MM.1S (cell line): ENCODE data around the gene USP12.

ENCODE experiments used
- EZH2 ChIP-seq: fragments of 300-600 bp; sonication (generic); optimal IDR thresholded peaks from 2 replicates; pipeline ENCODE3; 2017; ENCODE audit warnings: low read depth, mild to moderate bottlenecking, antibody characterized with exemption, low read length, mixed read lengths
- EZH2phosphoT487 ChIP-seq: fragments of 300-600 bp; sonication (generic); IDR thresholded peaks from 2 replicates; pipeline ENCODE4 v1.6.1; 2018; ENCODE audit warnings: antibody characterized with exemption, low read length
- TF ChIP-seq, protein P1 (sequence below): fragments of 300-600 bp; sonication (generic); IDR thresholded peaks from 2 replicates; pipeline ENCODE4 v1.5.1; 2016; ENCODE audit warnings: antibody characterized with exemption, low read length, mixed read lengths

DNA sequence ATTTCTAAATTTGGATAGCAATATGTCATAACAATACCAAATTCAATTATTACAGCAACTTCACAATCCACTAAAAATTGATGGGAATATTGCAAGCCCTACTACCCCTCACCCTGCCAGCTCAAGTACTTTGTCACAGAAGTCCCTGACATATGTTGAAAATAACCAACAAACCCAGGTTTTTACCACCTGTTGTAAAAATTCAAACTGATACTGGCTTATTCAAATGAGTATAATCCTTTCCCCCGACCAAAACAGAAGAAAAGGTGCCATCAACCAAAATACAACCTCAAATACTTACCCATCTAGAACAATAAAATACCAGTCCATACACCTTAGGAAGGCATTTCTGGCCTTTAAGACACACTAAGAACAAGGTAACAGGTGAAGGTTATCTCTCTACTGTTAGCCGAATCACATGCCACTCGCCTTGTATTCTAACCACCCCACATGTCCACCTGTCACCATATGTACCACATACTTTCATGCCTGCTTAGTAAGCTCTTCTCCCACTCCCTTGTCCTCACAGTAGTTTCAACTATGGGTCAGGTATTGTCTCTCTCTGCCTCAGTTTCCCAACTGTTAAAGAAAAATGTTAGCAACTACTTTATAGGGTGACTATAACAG lies 53.1 kb downstream of the USP12 start:
- TF ChIP-seq, protein P1, sequence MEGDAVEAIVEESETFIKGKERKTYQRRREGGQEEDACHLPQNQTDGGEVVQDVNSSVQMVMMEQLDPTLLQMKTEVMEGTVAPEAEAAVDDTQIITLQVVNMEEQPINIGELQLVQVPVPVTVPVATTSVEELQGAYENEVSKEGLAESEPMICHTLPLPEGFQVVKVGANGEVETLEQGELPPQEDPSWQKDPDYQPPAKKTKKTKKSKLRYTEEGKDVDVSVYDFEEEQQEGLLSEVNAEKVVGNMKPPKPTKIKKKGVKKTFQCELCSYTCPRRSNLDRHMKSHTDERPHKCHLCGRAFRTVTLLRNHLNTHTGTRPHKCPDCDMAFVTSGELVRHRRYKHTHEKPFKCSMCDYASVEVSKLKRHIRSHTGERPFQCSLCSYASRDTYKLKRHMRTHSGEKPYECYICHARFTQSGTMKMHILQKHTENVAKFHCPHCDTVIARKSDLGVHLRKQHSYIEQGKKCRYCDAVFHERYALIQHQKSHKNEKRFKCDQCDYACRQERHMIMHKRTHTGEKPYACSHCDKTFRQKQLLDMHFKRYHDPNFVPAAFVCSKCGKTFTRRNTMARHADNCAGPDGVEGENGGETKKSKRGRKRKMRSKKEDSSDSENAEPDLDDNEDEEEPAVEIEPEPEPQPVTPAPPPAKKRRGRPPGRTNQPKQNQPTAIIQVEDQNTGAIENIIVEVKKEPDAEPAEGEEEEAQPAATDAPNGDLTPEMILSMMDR = no peak
- TF ChIP-seq EZH2 (no peak), EZH2phosphoT487 (no peak)
